HG03520 (cell line): Measurements from ENCODE around the gene SELENOT.
"Not testable (repeated sequence)": the region's sequence is repeated elsewhere in the genome, so short reads cannot be mapped to it uniquely, and the experiment has no call there.

ENCODE experiments used
- ATAC-seq: cut with Tn5 transposase; IDR thresholded peaks from one replicate; pipeline ENCODE4 v1.9.1; 2021; ENCODE audit warnings: mild to moderate bottlenecking, moderate library complexity; ENCODE audit not compliant: unreplicated experiment

The SELENOT gene

GRCh38 chr3:150607267-150608065 is 4.3 kb downstream of the SELENOT start:
- no peak for ATAC-seq

DNA sequence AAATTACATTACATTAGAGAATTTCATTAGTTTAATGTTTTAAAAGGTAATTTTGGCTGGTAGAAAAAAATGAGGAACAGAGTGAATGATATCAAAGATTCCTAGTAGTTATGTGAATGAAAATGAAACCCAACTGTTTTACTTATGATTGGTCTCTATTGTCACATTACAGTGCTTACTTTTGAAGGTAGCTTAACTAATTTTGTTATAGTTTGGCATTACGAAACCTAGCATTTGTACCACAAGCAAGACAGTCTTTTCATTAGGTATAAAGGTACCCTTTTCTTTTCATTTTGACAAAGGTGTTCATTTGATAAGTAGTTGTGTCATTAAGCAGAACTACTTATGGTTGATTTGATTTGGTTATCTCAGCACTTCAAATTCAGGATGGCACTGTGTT is 6.9 kb downstream of the SELENOT start:
- ATAC-seq = no peak

DNA sequence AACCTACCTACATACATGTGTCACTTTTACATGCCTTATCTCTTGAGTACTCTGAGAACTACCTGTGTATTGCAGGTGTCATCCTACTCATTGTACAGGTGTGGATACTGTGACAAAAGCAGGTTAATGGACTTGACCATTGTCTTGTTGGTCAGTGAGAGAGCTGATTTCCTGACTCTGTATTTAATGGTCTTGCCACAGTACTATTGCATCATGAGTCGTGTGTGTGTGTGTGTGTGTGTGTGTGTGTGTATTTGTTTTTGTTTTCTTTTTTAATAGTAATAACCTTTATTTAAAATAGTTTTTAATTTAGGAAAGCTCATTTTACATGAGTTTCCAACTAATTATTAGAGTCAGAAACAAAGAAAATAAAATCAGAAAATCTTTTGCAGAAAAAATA is 7.7 kb downstream of the SELENOT start:
- no peak for ATAC-seq

DNA sequence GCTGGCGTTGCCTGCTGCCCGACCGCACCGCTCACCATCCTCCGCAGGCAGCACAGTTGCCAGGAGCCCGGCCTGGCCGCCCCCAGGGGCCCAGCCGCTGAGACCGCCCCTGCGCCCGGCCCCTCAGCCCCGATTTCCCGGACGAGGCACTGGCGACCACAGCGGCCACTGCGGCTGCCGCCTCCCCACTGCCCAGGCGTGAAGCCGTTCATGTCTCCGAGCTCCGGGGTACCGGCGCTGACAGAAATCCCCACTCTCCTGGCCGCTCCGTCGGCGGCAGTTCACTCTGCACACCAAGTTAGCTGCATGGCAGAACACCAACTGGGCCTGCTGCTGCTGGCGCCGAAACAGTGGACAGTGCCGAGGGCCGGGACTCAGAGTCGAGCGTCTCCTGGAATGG is 8.5 kb downstream of the SELENOT start:
- ATAC-seq = no peak

DNA sequence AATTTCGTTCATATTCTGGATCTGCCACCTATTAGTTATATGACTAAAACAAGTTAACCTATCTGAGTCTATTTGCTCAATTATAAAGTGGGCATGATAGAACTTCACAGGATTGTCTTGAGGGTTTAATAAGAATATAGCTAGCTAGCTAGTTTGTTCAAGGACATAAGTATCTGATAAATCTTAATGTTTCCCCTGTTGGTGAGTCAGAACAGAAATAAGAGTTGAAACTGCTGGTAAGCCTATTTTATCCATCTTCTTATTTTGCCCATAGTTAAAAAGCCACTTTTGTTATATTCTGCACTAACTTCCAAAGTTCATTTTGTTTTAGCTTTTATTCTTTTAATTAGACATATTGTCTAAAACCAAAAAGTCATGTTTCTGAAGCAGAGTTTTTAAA is 9.4 kb downstream of the SELENOT start:
- no peak for ATAC-seq

- no peak for ATAC-seq
Observed at GRCh38 chr3:150613034-150613433, 9.9 kb downstream of the SELENOT start.

- no peak for ATAC-seq
Observed at GRCh38 chr3:150613709-150614480, 10.8 kb downstream of the SELENOT start.

DNA sequence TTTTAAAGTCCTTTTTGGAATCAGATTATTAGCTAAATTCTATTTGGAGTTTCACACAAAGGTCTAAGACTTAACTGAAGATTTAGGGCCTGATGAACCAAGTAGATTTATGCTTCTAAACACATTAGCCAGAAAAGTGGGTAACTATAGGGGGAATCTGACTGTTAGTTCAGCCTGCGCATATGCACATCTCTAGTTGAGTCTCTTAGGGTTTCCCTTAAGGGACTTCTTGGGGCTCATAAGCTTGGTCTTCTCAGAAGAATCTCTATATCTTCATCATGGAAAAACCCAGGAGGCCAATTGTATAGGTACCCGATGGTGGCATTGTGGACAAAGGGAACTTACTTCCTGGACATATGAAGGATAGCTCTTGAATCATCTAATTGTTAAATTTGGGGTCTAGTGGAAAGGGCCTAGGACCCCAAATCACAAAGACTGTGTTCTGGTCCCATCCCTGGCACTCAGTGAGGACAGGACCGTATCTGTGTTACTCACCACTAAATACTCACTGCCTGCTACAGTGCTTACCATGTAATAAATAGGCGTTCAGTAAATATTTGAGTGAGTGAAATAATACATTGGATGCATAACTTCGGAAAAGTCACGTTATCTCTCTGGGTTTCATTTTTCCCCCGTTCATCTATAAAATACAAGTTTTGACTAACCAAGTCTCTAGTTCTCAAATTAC is 17.0 kb downstream of the SELENOT start:
- ATAC-seq = no peak

- not testable (repeated sequence) for ATAC-seq
Observed at GRCh38 chr3:150622955-150623354, 19.8 kb downstream of the SELENOT start.

GRCh38 chr3:150623945-150624344 is 20.8 kb downstream of the SELENOT start:
- ATAC-seq = no peak

GRCh38 chr3:150626148-150626930 is 23.2 kb downstream of the SELENOT start:
- no peak for ATAC-seq

- ATAC-seq = no peak
Observed at GRCh38 chr3:150627557-150627956, 24.4 kb downstream of the SELENOT start.

- no peak for ATAC-seq
Observed at GRCh38 chr3:150631515-150632221, 28.5 kb downstream of the SELENOT start.

- ATAC-seq = no peak
Observed at GRCh38 chr3:150635076-150635475, 32.0 kb downstream of the SELENOT start.

DNA sequence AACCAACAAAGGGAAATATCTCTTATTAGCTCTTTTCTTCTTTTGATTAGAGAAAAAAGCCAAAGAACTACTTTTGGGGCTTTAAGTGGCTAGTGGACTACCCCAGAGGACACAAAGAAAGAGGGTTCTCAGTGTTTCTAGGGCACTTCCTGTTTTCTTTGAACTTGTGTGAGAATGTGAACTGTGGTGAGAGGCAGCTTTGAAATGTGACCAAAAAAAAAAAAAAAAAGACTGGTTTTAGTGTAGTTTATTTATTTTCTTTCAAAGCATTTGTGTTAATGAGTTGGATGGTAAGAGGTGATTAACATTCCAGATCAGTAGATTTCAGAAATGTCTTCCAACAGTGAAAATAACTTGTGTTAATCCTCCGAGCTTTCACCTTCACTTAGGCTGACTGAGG is 32.4 kb downstream of the SELENOT start:
- peak; percentile 67 for ATAC-seq

- ATAC-seq = no peak
Observed at GRCh38 chr3:150636258-150636657, 33.1 kb downstream of the SELENOT start.

GRCh38 chr3:150639262-150639661 is 36.1 kb downstream of the SELENOT start:
- ATAC-seq = no peak

DNA sequence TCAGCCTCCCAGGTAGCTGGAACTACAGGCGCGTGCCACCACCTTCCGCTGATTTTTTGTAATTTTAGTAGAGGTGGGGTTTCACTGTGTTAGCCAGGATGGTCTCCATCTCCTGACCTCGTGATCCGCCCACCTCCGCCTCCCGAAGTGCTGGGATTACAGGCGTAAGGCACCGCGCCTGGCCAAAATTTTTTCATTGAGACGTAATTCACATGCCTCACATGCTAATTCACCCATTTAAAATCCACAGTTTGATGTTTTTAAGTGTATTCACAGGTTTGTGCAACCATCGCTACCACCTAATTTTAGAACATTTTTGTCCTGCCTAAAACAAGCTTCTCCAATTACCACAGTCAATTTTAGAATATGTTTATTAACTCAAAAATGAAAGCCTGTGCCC is 37.1 kb downstream of the SELENOT start:
- no peak for ATAC-seq

GRCh38 chr3:150653110-150653561 is 50.0 kb downstream of the SELENOT start:
- no peak for ATAC-seq

DNA sequence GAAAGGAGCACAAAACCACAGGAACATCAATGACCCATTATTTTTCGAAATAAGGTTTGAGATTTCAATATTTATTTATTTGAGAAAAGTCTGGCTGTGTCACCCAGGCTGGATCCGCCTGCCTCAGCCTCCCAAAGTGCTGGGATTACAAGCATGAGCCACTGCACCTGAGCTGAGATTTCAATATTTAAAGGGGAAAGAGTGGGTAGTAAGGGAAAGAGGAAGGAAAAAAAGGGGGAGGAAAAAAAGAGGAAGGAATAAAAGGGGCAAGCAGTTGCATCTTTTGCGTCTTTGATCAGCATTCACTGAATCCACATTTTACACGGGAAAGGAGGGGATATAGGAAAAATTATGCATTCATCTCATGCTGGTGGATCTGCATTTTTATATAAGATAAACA is 53.2 kb downstream of the SELENOT start:
- no peak for ATAC-seq
